ENCODE data around the gene CDC42EP4. TPM values are rescaled to one million over a fixed set of nuclear protein-coding genes. Genes with fewer than 3 reads are reported as not detected.
"Not testable (repeated sequence)": the region's sequence is repeated elsewhere in the genome, so short reads cannot be mapped to it uniquely, and the experiment has no call there.

Gene CDC42EP4
- total RNA-seq, 2 donors from 2014 or later: 0.67 to 2.5 TPM

DNA sequence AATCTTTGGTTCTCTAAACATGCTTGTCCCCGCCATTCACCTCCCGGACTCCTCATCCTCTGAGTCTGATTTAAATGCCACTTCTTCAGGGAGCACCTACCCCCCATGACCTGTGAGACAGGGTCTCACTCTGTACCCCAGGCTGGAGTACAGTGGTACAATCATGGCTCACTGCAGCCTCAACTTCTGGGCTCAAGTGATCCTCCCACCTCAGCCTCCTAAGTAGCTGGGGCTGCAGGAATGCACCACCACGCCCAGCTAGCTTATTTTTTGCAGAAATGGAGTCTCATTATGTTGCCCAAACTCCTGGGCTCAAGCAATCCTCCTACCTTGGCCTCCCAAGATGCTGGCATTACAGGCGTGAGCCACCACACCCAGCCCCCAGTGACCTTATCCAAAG lies 37.3 kb downstream of the CDC42EP4 start:
- Mint-ChIP-seq H3K4me1 (no peaks in the 10 kb centered on the region), H3K9me3 (no peaks in the 10 kb centered on the region), H3K27me3 (no peaks in the 10 kb centered on the region), H3K27ac (no peak overlapping the region), H3K4me3 (no peak overlapping the region), H3K36me3 (ENCODE audit: low read depth) (no peaks in the 10 kb centered on the region)
- ATAC-seq (replicated peaks): no peak

DNA sequence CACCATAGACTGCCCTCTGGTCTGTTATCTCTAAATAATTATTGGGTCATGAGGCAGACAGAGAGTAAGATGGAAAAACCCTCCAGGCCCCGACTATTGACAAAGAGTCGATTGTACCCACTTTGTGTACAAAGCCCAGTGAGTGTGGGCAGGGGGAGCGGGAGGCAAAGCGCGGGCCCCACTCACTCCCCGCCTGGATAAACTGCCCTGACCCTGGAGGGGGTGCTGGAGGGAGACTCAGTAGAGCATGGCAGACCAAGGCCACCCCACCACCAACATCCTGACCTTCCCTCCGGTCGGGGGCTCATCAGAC lies 38.9 kb downstream of the CDC42EP4 start:
- no peak overlapping the region for H3K27ac Mint-ChIP-seq
- no peaks in the 10 kb centered on the region for H3K27me3 Mint-ChIP-seq
- H3K4me3 Mint-ChIP-seq: no peak overlapping the region
- H3K9me3 Mint-ChIP-seq: no peaks in the 10 kb centered on the region
- no peak for ATAC-seq (replicated peaks)
- no peaks in the 10 kb centered on the region for H3K4me1 Mint-ChIP-seq
- no peaks in the 10 kb centered on the region for H3K36me3 Mint-ChIP-seq (ENCODE audit: low read depth)

DNA sequence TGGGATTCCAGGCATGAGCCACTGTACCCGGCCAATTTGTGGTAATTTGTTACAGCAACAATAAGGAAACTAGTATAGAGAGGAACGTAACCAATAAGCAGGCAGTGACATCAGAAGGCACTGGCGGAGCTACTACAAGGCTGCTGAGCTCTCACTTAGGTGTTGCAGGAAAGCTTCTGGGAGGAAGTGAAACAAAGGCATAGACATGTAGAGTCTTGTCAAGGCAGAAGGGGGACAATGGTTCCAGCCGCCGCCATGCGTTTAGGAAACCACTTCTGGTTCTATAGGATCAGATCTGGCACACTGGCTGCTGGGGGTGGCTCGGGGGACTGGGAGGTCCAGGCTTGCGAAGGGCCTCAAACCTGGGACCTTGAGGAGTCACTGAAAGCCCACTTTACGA lies 40.7 kb downstream of the CDC42EP4 start:
- H3K4me1 Mint-ChIP-seq: no peaks in the 10 kb centered on the region
- no peaks in the 10 kb centered on the region for H3K36me3 Mint-ChIP-seq (ENCODE audit: low read depth)
- H3K9me3 Mint-ChIP-seq: no peaks in the 10 kb centered on the region
- no peaks in the 10 kb centered on the region for H3K27me3 Mint-ChIP-seq
- H3K27ac Mint-ChIP-seq: no peak overlapping the region
- no peak for ATAC-seq (replicated peaks)
- H3K4me3 Mint-ChIP-seq: no peak overlapping the region

DNA sequence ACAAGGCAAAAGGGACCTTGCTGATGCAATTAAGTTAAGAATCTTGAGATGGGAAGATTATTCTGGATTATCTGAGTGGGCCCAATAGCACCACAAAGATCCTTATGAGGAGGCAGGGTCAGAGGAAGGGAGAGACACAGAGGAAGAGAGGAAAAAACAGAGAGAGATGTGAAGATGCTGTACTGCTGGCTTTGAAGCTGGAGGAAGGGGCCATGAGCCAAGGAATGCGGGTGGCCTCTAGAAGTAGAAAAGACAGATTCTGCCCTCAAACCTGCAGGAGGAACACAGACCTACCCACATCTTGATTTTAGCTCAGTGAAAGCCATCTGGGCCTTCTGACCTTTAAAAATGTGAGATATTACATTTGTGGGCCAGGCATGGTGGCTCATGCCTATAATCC lies 42.0 kb downstream of the CDC42EP4 start:
- ATAC-seq (replicated peaks): no peak
- Mint-ChIP-seq H3K36me3 (ENCODE audit: low read depth) (no peaks in the 10 kb centered on the region), H3K4me1 (no peaks in the 10 kb centered on the region), H3K27ac (no peak overlapping the region), H3K4me3 (no peak overlapping the region), H3K9me3 (no peaks in the 10 kb centered on the region), H3K27me3 (no peaks in the 10 kb centered on the region)

DNA sequence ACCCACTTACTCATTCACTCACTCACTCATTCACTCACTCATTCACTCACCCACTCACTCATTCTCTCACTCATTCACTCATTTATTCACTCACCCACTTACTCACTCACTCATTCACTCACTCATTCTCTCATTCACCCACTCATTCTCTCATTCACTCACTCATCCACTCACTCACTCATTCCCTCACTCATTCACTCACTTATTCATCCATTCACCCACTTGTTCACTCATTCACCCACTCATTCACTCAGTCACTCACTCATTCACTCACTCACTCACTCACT lies 42.5 kb downstream of the CDC42EP4 start:
- ATAC-seq (replicated peaks): peak; percentile 21
- H3K9me3 Mint-ChIP-seq: no peaks in the 10 kb centered on the region
- no peak overlapping the region for H3K4me3 Mint-ChIP-seq
- no peaks in the 10 kb centered on the region for H3K4me1 Mint-ChIP-seq
- no peak overlapping the region for H3K27ac Mint-ChIP-seq
- H3K36me3 Mint-ChIP-seq (ENCODE audit: low read depth): no peaks in the 10 kb centered on the region
- no peaks in the 10 kb centered on the region for H3K27me3 Mint-ChIP-seq

DNA sequence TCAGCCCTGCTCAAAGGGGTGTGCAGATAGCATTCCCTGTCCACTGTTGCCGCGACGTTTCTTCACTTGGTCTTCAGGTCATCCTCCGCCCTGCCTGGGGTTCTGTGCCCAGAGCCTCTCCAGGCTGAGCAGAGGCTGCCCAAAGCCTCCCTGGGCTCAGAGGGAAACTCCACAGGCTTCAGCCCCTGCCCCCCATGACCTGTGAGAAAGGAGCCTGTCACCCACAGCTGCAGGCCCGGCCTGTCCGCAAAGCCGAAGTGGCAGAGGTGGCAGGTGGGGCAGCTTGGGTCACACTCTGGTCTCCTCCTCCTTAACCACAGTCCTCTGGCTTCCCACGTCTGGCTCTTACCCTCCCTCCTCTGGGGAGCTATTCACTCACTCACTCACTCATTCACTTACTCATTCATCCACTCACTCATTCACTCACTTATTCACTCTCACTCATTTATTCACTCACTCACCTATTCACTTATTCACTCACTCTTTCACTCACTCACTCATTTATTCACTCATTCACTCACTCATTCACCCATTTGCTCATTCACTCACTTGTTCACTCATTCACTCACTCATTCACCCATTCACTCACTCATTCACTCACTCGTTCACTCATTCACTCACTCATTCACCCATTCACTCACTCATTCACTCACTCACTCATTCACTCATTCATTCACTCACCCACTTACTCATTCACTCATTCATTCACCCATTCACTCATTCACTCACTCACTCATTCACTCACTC lies 43.0 kb downstream of the CDC42EP4 start:
- Mint-ChIP-seq H3K27ac (no peak overlapping the region), H3K4me1 (no peaks in the 10 kb centered on the region), H3K27me3 (no peaks in the 10 kb centered on the region), H3K4me3 (no peak overlapping the region), H3K9me3 (no peaks in the 10 kb centered on the region), H3K36me3 (ENCODE audit: low read depth) (no peaks in the 10 kb centered on the region)
- peak; percentile 77 for ATAC-seq (replicated peaks)

DNA sequence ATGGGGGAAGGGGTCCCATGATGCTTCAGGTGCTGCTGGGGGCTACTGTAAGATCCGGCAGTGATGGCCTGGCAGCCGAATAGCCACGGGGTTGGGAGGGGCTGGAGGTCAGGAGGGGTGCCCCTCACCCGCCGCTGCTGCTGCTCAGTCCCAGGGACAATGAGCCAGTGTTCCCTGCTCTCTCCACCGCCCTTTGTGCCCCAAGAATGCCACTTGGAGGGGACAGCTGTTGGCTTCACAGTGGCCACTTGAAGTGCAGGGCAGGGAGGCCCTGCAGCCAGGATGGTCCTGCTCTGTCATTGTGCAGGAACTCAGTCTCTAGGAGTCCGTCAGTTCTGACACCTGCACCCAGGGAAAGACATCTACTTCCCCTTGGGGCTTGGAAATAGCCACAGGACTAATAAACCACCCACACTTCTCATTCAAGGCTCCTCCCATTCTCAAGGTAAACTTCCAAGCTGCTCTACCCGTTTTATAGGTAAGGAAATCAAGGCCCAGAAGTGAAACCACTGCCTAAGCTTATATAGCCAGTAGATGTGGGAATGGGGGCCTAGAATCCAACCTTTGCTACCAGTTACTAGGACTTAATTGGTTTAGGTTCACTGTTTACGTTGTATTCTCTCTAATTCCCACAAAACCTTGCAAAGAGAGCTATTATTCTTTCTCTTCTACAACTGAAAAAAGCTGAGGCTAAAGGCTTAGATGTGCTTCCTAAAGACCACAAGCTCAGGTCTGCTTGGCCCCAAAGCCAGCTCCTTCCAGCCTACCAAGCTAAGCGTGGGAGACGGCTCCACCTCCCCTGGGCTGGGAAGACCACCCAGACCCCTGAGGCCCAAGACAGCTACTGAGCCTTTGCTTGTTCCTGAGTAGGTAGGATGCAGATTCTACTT lies 43.9 kb downstream of the CDC42EP4 start:
- Mint-ChIP-seq H3K4me3 (no peak overlapping the region), H3K9me3 (no peaks in the 10 kb centered on the region), H3K27ac (no peak overlapping the region), H3K4me1 (no peaks in the 10 kb centered on the region), H3K36me3 (ENCODE audit: low read depth) (no peaks in the 10 kb centered on the region), H3K27me3 (no peaks in the 10 kb centered on the region)
- no peak for ATAC-seq (replicated peaks)

DNA sequence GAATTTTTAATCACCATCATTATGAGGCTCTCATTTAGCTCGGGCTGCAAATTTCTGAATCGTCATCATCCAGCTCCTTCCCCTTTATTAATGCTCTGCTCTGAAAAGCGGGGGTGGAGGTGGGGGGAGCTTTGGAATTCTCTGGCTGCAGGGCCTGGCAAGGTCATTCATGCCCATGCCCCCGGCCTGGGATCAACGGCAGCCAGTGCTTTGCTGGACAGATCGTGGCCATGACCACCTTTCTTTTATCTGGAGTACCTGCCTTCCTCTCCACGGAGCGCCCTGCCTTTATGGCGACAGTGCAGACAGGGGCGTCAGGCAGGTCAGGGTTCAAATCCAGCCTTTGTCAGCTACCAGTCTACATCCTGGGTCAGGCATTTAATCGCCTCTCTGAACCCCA lies 45.0 kb downstream of the CDC42EP4 start:
- Mint-ChIP-seq H3K27ac (no peak overlapping the region), H3K27me3 (no peaks in the 10 kb centered on the region), H3K36me3 (ENCODE audit: low read depth) (no peaks in the 10 kb centered on the region), H3K4me3 (no peak overlapping the region), H3K9me3 (no peaks in the 10 kb centered on the region), H3K4me1 (no peaks in the 10 kb centered on the region)
- no peak for ATAC-seq (replicated peaks)

DNA sequence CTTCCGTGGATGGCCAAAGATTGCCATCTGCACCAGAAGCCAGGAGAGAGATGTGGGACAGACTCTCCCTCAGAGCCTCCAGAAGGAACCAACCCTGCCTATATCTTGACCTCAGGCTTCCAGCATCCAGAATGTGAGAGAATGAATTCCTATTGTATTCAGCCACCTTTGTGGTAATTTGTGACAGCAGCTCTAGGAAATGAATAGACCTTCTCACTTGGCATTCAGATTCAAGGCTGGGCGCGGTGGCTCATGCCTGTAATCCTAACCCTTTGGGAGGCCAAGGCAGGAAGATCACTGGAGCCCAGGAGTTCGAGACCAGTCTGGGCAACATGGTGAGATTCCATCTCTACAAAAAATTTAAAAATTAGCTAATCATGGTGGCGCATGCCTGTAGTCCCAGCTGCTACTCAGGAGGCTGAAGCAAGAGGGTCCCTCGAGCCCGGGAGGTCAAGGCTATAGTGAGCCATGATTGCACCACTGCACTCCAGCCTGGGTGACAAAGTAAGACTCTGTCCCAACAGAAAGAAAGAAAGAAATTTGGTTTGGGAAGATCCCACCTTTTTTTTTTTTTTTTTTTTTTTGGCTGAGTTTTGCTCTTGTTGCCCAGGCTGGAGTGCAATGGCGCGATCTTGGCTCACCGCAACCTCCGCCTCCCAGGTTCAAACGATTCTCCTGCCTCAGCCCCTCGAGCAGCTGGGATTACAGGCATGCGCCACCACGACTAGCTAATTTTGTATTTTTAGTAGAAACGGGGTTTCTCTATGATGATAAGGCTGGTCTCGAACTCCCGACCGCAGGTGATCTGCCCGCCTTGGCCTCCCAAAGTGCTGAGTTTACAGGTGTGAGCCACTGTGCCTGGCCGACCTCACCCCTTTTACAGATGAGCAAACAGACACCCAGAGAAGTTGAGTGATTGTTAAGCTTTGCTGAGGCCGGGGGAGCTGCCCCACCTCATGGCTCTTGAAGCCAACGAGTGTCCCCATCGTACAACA lies 45.9 kb downstream of the CDC42EP4 start:
- no peaks in the 10 kb centered on the region for H3K4me1 Mint-ChIP-seq
- H3K4me3 Mint-ChIP-seq: no peak overlapping the region
- H3K9me3 Mint-ChIP-seq: no peaks in the 10 kb centered on the region
- ATAC-seq (replicated peaks): no peak
- H3K27ac Mint-ChIP-seq: no peak overlapping the region
- H3K27me3 Mint-ChIP-seq: no peaks in the 10 kb centered on the region
- no peaks in the 10 kb centered on the region for H3K36me3 Mint-ChIP-seq (ENCODE audit: low read depth)

DNA sequence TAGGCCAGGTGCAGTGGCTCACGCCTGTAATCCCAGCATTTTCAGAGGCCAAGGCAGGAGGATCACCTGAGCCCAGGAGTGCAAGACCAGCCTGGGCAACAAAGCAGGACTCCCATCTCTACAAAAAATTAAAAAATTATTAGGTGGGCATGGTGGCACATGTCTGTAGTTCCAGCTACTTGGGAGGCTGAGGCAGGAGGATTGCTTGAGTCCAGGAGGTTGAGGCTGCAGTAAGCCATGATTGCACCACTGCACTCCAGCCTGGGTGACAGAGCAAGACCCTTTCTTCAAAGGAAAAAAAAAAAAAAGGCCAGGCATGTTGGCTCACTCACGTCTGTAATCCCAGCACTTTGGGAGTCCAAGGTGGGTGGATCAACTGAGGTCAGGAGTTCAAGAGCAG lies 47.4 kb downstream of the CDC42EP4 start:
- not testable (repeated sequence) for H3K27ac Mint-ChIP-seq; H3K4me3 Mint-ChIP-seq; H3K9me3 Mint-ChIP-seq; H3K27me3 Mint-ChIP-seq; H3K36me3 Mint-ChIP-seq (ENCODE audit: low read depth); H3K4me1 Mint-ChIP-seq; ATAC-seq (replicated peaks)

DNA sequence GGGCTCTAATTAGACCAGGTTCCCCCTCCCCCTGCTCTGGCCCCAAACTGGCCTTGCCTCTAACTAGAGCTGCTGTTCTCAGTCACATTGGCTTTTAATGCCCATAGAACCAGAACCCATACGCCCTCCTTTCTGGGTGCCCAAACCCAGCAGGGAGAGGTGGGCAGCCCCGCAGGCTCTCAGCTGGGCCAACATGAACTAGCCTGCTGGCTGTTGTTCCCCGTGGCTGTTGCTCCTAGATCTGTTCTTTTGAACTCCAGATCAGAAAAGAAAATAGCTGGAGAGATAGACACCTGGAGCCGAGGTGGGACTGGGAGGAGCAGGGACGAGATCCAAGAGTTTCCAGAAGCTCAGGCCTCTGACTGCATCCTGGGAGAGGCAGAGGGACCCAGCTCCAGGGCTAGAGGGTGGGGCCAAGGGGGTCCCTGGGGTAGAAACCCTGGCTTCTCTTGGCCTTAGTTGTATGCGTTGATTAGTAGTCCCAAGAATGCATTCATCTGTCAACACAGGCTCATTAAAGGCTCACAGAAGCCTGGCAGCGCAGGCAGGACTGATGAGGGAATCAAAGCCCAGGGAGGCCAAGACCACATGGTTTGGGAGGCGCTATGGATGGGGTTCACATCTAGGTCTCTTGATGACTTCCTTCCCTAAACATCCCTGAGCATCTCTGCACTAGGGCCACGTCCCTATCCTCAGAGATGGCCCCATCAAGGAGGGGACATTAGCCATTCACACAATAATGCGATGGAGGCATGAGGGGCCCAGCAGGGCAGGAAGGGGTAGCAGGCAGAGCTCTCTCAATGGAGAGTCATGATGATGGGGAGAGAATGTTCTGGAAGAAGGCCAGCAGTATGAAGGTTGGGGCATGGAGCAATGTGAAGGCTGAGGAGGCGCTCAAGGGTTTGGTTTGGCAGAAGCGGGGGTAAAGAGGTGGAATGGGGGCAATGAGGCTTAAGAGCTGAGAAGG lies 48.8 kb downstream of the CDC42EP4 start:
- H3K9me3 Mint-ChIP-seq: no peaks in the 10 kb centered on the region
- no peaks in the 10 kb centered on the region for H3K4me1 Mint-ChIP-seq
- no peak overlapping the region for H3K4me3 Mint-ChIP-seq
- H3K36me3 Mint-ChIP-seq (ENCODE audit: low read depth): no peaks in the 10 kb centered on the region
- no peak overlapping the region for H3K27ac Mint-ChIP-seq
- ATAC-seq (replicated peaks): no peak
- no peaks in the 10 kb centered on the region for H3K27me3 Mint-ChIP-seq

DNA sequence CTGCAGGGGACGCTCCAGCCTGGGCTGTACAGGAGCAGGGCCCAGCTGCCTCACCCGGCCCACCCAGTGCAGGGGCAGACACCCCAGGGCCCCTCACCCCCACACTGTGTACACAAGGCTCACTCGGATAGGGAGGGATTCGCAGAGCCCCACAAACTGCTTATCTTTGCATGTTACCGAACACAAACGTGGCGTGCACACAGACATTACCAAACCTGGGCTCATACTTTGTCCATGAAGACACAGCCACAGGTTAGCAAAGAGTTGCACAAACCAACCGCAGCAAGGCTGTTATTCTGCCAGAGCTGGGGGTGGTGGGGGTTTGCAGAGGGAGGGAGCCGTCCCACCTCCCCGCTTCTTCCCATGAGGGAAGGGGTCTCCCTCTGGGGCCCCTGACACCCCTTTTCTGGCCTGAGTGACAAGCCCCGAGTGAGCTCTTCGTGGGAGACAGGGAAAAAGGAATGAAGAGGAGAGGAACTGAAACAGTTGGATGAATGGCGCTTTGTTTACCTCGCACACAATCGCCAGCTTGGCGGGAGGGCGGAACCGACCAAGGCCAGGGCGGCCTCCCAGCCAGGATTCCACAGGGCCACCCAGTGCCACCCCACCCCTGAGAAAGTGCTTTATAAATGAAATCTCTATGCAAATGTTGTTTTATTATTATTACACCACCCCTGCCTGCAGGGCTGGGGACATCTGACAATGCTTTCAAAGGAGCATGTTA lies 49.7 kb downstream of the CDC42EP4 start:
- H3K9me3 Mint-ChIP-seq: no peaks in the 10 kb centered on the region

DNA sequence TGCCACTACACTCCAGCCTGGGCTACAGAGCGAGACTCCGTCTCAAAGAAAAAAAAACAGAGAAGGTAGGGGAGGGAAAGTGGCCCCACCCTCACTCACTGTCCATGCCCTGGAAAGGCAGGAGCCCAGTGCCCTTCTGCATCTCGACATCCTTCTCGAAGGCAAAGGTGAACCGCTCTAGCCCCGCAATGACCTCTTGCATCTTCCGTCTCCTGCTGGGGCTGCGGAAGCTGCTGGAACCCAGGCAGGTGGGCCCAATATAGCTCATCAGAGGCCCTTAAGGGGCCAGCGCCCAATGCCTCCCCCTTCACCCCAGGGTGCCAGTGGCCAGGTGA lies 50.2 kb downstream of the CDC42EP4 start, which contains the start of gene CPSF4L:
CPSF4L (minus strand) TSS at position 264 of the 335 bp plus-strand sequence; CDS start at position 202, 62 bp downstream.
- no peaks in the 10 kb centered on the region for H3K36me3 Mint-ChIP-seq (ENCODE audit: low read depth)
- no peaks in the 10 kb centered on the region for H3K27me3 Mint-ChIP-seq
- no peak within 1 kb of the TSS for H3K27ac Mint-ChIP-seq
- H3K4me1 Mint-ChIP-seq: no peaks in the 10 kb centered on the region
- H3K9me3 Mint-ChIP-seq: no peaks in the 10 kb centered on the region
- no peak within 1 kb of the TSS for H3K4me3 Mint-ChIP-seq
- no peak for ATAC-seq (replicated peaks)

More for the DNA sequence above, 49.7 kb downstream of the CDC42EP4 start:
- Mint-ChIP-seq H3K27me3 (no peaks in the 10 kb centered on the region), H3K4me1 (no peaks in the 10 kb centered on the region), H3K27ac (no peak overlapping the region), H3K36me3 (ENCODE audit: low read depth) (no peaks in the 10 kb centered on the region), H3K4me3 (no peak overlapping the region)
- no peak for ATAC-seq (replicated peaks)

All from activated T-helper 17 cell treated with anti-CD3 and anti-CD28 coated beads, Interleukin-2, amount 50 U/mL, for 72 hours (primary cell).